ENCODE results near the gene PHF5A.

DNA sequence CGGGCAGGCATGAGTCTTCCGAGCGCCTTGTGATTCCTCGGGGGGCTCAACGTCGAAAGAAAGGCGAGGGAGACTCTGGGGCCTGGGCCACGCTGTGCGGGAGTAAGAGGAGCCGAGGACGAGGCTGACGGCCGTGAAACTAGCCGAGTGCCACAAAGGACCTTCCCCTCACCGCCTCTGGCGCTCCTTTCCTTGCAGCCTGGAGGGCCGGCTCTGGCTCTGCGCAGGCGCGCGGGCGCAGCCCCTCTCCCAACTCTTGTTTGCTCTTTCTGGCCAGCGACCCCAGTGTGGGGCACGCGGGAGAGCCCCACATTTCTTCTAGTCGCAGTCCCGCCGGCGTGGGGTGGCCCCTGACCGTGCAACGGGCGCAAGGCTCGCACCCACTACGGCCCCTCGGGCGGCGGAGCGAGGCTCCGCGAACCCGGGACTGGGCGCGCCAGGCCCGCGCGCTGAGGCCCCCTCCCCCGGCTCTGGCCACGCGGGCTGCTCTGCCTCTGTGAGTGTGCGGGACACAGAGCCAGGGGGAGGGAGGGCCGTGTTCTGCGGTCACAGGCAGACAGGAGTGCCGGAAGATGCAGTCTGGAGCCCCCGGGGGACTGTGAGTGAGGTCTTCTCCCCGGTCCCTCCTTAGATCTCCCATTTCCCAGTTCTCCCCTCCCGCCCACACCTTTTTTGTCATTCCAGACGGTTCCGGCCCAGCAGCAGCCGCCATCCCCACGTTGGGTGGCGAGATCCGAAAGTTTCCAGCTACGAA lies 20.9 kb downstream of the PHF5A start:
- no peak for TF ChIP-seq EZH2 (IDR thresholded peaks at IDR 0.05; ENCODE audit: insufficient read depth, poor library complexity, severe bottlenecking)
- TF ChIP-seq EZH2phosphoT487 (IDR thresholded peaks at IDR 0.05; ENCODE audit: insufficient read depth, low read depth) = no peak
